Hepatocyte (in vitro differentiated cells): Measurements from ENCODE around the gene KRT3.

Experiments used
- EZH2 ChIP-seq: fragments of 200-600 bp; sonication (generic); IDR thresholded peaks from 2 replicates; pipeline ENCODE4 v1.6.1; 2016; ENCODE audit warnings: antibody characterized with exemption, mild to moderate bottlenecking, borderline replicate concordance
- TF ChIP-seq, protein P1 (sequence below): fragments of 200-600 bp; sonication (generic); IDR thresholded peaks from 2 replicates; pipeline ENCODE4 v1.5.1; 2016; ENCODE audit warnings: antibody characterized with exemption, mild to moderate bottlenecking; ENCODE audit not compliant: poor library complexity

GRCh38 chr12:52754135-52754534 lies 41.8 kb downstream of the KRT3 start:
- no peak for TF ChIP-seq EZH2
- TF ChIP-seq, protein P1, sequence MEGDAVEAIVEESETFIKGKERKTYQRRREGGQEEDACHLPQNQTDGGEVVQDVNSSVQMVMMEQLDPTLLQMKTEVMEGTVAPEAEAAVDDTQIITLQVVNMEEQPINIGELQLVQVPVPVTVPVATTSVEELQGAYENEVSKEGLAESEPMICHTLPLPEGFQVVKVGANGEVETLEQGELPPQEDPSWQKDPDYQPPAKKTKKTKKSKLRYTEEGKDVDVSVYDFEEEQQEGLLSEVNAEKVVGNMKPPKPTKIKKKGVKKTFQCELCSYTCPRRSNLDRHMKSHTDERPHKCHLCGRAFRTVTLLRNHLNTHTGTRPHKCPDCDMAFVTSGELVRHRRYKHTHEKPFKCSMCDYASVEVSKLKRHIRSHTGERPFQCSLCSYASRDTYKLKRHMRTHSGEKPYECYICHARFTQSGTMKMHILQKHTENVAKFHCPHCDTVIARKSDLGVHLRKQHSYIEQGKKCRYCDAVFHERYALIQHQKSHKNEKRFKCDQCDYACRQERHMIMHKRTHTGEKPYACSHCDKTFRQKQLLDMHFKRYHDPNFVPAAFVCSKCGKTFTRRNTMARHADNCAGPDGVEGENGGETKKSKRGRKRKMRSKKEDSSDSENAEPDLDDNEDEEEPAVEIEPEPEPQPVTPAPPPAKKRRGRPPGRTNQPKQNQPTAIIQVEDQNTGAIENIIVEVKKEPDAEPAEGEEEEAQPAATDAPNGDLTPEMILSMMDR = no peak
